ENCODE measurements around the gene DOCK7.

Gene DOCK7

DNA sequence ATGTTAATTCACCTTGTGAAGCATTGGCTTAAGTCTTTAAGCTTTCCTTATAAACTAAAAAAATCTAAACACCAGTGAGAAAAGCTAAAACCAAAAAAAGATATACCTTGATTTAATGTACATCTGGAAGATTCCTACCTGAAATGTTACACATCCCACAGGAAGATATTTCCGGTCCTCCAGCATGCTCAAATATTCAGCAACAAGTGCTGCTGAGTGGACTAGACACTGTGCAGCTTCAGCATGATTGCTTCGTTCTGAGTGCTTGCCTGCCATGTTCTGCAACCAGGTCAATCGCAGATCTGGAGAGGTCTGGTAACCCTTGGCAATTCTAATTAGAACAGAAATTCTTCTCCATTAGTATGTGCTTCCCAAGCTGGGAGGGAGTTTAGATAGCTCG, 194.0 kb downstream of the DOCK7 start:
- H3K4me3 ChIP-seq (ENCODE audit: low read depth, low read length), result no peak overlapping the region

DNA sequence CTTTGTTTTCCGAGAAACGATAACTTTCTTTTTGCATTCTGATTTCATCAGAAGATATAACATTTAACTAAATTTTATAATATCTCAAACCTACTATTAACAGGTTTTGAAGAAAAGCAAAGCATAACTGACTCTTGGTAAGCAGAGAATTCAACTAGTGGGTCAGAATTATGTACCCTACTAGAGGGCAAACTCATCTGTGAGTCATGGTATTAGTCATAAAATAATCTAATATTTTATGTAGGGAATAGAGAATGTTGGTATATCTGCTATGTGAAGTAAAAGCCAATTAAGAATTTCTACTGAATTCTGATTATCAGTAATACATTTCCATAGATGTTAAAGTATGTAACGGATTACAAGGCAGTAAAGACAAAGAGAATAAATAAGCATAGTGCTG, 194.5 kb downstream of the DOCK7 start:
- no peak overlapping the region for H3K4me3 ChIP-seq (ENCODE audit: low read depth, low read length)
- TF ChIP-seq, protein P1, sequence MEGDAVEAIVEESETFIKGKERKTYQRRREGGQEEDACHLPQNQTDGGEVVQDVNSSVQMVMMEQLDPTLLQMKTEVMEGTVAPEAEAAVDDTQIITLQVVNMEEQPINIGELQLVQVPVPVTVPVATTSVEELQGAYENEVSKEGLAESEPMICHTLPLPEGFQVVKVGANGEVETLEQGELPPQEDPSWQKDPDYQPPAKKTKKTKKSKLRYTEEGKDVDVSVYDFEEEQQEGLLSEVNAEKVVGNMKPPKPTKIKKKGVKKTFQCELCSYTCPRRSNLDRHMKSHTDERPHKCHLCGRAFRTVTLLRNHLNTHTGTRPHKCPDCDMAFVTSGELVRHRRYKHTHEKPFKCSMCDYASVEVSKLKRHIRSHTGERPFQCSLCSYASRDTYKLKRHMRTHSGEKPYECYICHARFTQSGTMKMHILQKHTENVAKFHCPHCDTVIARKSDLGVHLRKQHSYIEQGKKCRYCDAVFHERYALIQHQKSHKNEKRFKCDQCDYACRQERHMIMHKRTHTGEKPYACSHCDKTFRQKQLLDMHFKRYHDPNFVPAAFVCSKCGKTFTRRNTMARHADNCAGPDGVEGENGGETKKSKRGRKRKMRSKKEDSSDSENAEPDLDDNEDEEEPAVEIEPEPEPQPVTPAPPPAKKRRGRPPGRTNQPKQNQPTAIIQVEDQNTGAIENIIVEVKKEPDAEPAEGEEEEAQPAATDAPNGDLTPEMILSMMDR (IDR thresholded peaks at IDR 0.05; ENCODE audit: low read depth, low read length), result no peak

More for the DNA sequence above, 194.0 kb downstream of the DOCK7 start:
- TF ChIP-seq, protein P1 (IDR thresholded peaks at IDR 0.05; ENCODE audit: low read depth, low read length), result no peak

DNA sequence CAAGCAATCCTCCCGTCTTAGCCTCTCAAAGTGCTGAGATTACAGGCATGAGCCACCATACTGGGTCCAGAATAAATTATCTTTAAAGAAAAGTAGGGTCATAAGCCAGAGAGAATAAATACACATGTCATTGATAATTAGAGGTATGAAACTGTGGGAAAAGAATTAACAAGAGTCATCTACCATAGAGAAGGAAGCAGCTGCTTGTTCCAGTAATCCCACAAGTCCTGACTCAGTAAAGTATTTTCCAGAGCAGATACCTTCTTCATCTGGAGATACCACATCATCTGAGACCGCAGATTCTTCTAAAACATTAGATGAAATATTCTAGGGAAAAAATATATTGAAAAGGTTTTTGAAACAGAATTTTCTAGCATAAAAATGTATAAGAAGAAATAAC, 195.7 kb downstream of the DOCK7 start:
- TF ChIP-seq, protein P1 (IDR thresholded peaks at IDR 0.05; ENCODE audit: low read depth, low read length), result no peak
- no peak overlapping the region for H3K4me3 ChIP-seq (ENCODE audit: low read depth, low read length)

DNA sequence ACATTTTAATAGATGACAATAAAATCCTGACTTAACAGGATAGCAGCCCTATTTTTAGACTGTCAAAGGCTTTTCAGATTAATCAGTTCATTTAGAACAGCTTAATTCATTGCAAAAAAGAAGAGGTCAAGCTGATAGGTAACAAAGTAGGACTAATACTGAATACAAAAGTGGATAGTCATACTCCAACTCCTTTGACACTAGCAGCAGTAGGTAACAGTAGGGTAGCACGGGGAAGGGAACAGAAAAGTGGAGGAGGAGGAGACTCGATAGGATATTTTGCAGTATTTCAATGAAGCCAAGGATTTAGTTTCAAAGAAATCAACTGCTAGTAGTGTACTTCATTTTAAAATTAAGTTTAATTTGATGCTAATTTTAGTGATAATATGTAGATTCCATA, 200.2 kb downstream of the DOCK7 start:
- no peak overlapping the region for H3K4me3 ChIP-seq (ENCODE audit: low read depth, low read length)
- TF ChIP-seq, protein P1 (IDR thresholded peaks at IDR 0.05; ENCODE audit: low read depth, low read length), result no peak

DNA sequence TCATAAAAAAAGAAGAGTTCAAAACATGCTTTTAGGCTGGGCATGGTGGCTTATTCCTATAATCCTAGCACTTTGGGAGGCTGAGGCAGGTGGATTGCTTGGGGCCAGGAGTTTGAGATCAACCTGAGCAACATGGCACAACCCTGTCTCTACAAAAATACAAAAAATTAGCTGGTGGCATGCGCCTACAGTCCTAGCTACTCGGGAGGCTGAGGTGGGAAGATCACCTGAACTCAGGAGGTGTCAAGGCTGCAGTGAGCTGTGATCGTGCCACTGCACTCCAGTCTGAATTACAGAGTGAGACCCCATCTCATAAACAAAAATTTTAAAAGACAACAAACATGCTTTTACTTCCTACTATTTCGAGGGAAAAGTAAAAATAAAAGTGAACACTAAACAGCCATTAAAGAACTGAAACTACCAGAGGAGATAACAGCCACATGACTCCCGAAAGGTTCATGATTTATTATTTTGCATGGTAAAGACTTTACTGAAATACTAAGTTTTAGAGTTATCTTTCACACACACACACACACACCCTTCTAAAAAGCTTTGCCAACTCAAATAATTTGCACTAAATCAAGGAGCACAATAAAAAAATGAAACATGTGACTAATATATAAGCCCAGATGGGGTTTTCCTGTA, 203.2 kb downstream of the DOCK7 start:
- H3K4me3 ChIP-seq (ENCODE audit: low read depth, low read length), result no peak overlapping the region
- TF ChIP-seq, protein P1 (IDR thresholded peaks at IDR 0.05; ENCODE audit: low read depth, low read length), result no peak

DNA sequence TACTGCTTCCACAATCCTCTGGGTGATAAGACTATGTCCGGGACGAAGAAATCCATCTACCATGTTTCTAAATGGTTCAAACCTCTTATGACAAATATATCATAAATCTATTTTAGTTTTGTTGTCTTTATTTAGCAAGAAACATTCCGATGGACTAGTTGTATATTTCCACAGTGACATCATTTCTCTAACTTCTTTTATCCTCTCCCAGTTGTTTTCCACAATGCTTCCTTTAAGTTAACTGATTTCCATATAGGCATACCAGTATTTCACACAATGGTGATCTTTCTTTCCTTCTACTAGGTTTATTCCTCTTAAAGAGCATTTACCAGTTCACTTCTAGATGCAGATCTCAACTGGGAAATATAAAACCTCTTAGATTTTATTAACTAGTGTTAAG, 206.5 kb downstream of the DOCK7 start:
- TF ChIP-seq, protein P1 (IDR thresholded peaks at IDR 0.05; ENCODE audit: low read depth, low read length), result no peak
- no peak overlapping the region for H3K4me3 ChIP-seq (ENCODE audit: low read depth, low read length)

DNA sequence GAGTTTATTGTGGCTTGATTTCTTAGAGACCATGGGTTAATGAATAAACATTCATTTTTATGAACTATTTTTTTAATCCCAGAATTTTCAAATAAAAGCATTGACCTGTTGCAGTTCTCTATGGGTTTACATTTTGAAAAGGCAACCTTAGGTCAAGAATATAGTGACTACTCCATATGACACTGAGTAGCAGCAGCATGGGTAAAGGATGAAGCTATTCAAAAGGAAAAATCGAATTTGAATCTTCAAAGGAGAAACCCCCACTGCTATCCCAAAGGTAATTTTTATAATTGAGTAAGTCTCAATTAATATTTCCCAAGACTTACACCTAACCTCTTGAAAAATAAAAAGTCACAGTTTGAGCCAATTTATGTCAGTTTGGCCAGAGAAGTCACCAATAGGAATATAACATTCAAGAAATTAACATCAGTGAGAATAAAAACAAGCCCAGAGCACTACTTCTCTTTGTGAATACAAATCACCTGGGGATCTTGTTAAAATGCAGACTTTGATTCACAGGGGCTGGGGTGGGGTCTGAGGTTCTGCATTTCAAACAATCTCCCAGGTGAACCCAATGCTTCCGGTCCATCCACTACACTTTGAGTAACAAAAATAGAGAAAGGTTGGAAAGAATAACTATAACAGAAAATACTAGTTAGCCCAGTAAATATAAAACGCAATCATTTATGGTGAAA, 211.5 kb downstream of the DOCK7 start:
- H3K4me3 ChIP-seq (ENCODE audit: low read depth, low read length), result no peak overlapping the region
- TF ChIP-seq, protein P1 (IDR thresholded peaks at IDR 0.05; ENCODE audit: low read depth, low read length), result no peak

Data from WI38 (cell line).